GM12878 (cell line): Measurements from ENCODE around the gene ZDHHC19.

Source experiments
- CHD2 ChIP-seq: IDR thresholded peaks from 2 replicates; pipeline ENCODE4 v1.6.1; 2011; ENCODE audit warnings: low read depth, low read length, improper control_type of control experiment, borderline replicate concordance
- CHD4 ChIP-seq: fragments of 200-600 bp; sonication (generic); IDR thresholded peaks from 2 replicates; pipeline ENCODE4 v1.6.1; 2016; ENCODE audit warnings: mild to moderate bottlenecking
- CTCF ChIP-seq, 3 experiments: IDR thresholded peaks in 2 of 3; conservative IDR thresholded peaks in 1 of 3; 2 replicates each; pipeline ENCODE4 v1.5.1; 2011; ENCODE audit warnings: low read depth in 3 of 3, low read length in 3 of 3, mild to moderate bottlenecking in 3 of 3, control low read depth in 2 of 3, moderate library complexity in 2 of 3, inconsistent platforms in 1 of 3, mixed read lengths in 1 of 3; ENCODE audit not compliant: control insufficient read depth in 2 of 3, insufficient read depth in 1 of 3; ENCODE audit errors: extremely low read depth in 1 of 3
- E2F4 ChIP-seq: IDR thresholded peaks from 2 replicates; pipeline ENCODE4 v1.6.1; 2012; ENCODE audit warnings: low read depth, low read length, improper control_type of control experiment
- EGR1 ChIP-seq, 2 experiments: IDR thresholded peaks; 1 replicate in 1 of 2; 2 replicates in 1 of 2; pipeline ENCODE4 v1.6.1; 2011 to 2012; ENCODE audit warnings: low read depth in 2 of 2, low read length in 2 of 2, borderline replicate concordance in 1 of 2, mild to moderate bottlenecking in 1 of 2, moderate library complexity in 1 of 2
- FOS ChIP-seq: IDR thresholded peaks from 3 replicates; pipeline ENCODE4 v1.6.1; 2011; ENCODE audit warnings: borderline replicate concordance; ENCODE audit not compliant: insufficient read length; ENCODE audit errors: extremely low read depth
- IKZF2 ChIP-seq, 2 experiments: fragments of 450-650 bp; IDR thresholded peaks; 2 replicates each; pipeline ENCODE4 v1.6.1; 2017; ENCODE audit warnings: mild to moderate bottlenecking in 2 of 2, moderate library complexity in 2 of 2
- MAX ChIP-seq: IDR thresholded peaks from 2 replicates; pipeline ENCODE4 v1.6.1; 2012; ENCODE audit warnings: low read depth, low read length, improper control_type of control experiment
- MTA2 ChIP-seq: fragments of 450-650 bp; IDR thresholded peaks from 2 replicates; pipeline ENCODE4 v1.6.1; 2016; ENCODE audit warnings: low read depth, mild to moderate bottlenecking, moderate library complexity
- POLR2AphosphoS5 ChIP-seq: IDR thresholded peaks from 2 replicates; pipeline ENCODE4 v1.6.1; 2011; ENCODE audit warnings: mild to moderate bottlenecking, low read length, inconsistent platforms
- REST ChIP-seq: IDR thresholded peaks from 2 replicates; pipeline ENCODE4 v1.6.1; 2012; ENCODE audit warnings: mild to moderate bottlenecking, low read depth, low read length
- STAT3 ChIP-seq: IDR thresholded peaks from 2 replicates; pipeline ENCODE4 v1.6.1; 2011; ENCODE audit warnings: low read depth, low read length, improper control_type of control experiment
- TCF7 ChIP-seq: IDR thresholded peaks from 2 replicates; pipeline ENCODE4 v1.6.1; 2014; ENCODE audit warnings: antibody characterized with exemption, borderline replicate concordance
- YY1 ChIP-seq: IDR thresholded peaks from 2 replicates; pipeline ENCODE4 v1.6.1; 2011; ENCODE audit warnings: low read depth, mild to moderate bottlenecking, low read length

GRCh38 chr3:196219194-196219969, 8.2 kb upstream of the ZDHHC19 start:
- TF ChIP-seq YY1 = peak; percentile 13; the same call in 1 of the 2 replicates
- peak in 1 of 2 experiments; percentile 72; a peak in 2 of 3 replicates for TF ChIP-seq EGR1 (IDR thresholded peaks at IDR 0.05; ENCODE audit: borderline replicate concordance in 1 of 2, low read depth in 2 of 2, low read length in 2 of 2)
- no peak for TF ChIP-seq CHD2
- no peak for TF ChIP-seq E2F4
- TF ChIP-seq CTCF (IDR thresholded peaks at IDR 0.05 in 2 of 3, conservative IDR thresholded peaks at IDR 0.05 in 1 of 3; ENCODE audit: control insufficient read depth in 2 of 3, extremely low read depth in 1 of 3, insufficient read depth in 1 of 3, low read depth in 3 of 3, low read length in 3 of 3) = 0 out of 6 replicates have a peak, but pooled peaks of 1 of the 3 experiments have one; percentile 3
- TF ChIP-seq POLR2AphosphoS5 = no peak
- no peak for TF ChIP-seq CHD4
- no peak for TF ChIP-seq REST
- no peak; the same call in 1 of the 2 replicates for TF ChIP-seq MAX
- TF ChIP-seq STAT3 = no peak
- TF ChIP-seq TCF7 = no peak
- peak; percentile 11; the same call in 1 of the 2 replicates for TF ChIP-seq MTA2
- TF ChIP-seq FOS = no peak
- TF ChIP-seq IKZF2 (IDR thresholded peaks at IDR 0.05) = peak in 1 of 2 experiments; percentile 18; a peak in 1 of 4 replicates
